ENCODE measurements around the gene ADAMTS1. TPM values are rescaled to one million over a fixed set of nuclear protein-coding genes. Genes with fewer than 3 reads are reported as not detected.
A peak's percentile ranks its signal among the peaks of the same experiment; 100 is the strongest.

The ADAMTS1 gene
- total and polyA plus RNA-seq, 8 donors, result 4.4 to 32.1 (median 13.6) TPM

DNA sequence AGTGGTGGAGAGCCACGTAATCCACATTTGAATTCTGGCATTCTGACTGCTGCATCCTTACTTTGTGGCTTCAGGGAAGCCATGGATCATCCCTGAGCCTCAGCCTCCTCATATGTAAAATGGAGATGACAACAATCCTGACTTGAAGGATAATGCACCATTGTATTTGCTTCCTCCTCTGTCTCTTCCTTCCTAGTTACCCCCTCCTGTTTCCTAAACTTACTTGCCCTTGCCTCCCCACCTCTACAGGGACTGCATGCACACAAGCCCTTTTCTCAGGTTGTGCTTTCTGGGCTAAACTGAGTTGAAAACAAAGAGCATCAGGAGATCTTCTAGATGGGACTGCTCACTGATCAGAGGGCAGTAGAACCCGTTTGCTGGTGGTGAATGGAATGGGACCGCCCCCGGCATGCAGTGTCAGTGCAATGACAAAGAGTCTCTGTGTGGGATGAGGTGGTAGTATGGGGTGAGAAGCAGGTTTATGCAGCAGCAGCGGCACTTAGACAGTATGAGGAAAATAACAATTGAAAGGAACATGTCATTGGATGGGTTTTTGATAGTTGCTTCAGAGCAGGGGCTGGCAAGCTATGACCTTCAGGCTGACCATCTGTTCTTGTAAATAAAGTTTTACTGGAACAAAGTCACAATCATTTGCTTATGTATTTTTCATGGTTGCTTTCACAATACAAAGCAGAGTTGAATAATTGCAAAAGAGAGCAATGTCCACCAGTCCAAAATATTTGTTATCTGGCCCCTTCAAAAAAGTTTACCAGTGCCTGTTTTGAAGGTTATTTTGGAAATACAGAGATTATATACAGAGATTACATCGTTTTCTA, 6.1 kb upstream of the ADAMTS1 start:
- Histone ChIP-seq H3K4me3 (no peak overlapping the region), H3K4me1 (peaks cover 0 to 10% (median 0%) of the 10 kb centered on the region in 3 donors), H3K27ac (no peak overlapping the region), H3K27me3 (no peaks in the 10 kb centered on the region), H3K9me3 (no peaks in the 10 kb centered on the region), H3K36me3 (no peaks in the 10 kb centered on the region)
- DNase-seq, result no peak
- no peak for TF ChIP-seq CTCF (IDR thresholded peaks at IDR 0.05)
- FAIRE-seq, result no peak
- ATAC-seq, result no peak
- 67 to 74% methylated on average over 6 of the region's 6 CpGs for WGBS, 2 donors
- intact Hi-C loops (cut with DNase I), result loop anchor here (5.0 to 10.0 kb wide), 6 partner anchors 703 to 1893 kb away; no protein-coding TSS in a partner anchor

DNA sequence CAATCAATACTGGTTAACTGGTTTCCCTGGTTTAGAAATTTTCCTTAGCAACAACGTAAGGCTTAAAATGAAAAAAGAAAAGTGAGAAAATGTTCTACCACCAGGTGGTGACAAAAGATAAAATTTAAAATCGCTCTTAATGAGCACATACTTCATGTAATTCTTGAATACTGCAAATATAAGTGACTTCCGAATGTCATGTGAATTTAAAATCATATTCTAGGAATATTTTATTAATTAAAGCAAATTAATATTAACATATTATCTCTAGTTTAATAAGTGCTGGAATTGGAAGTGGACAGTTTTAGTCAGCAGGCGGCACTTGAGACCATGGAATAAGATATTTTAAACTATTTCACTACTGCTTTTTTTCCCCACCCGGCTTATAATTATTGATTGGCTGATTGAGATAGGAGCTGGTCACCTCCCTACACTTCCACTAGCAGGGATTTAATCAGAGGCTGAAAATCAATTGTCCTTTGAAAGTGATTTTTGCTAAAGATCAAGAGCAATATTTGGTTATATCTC, 5.0 kb upstream of the ADAMTS1 start:
- peak; percentile 5 to 67 (median 50) for TF ChIP-seq CTCF (IDR thresholded peaks at IDR 0.05)
- ATAC-seq (peak in 1 of 4 donors; percentile 36), DNase-seq (no peak), FAIRE-seq (peak; percentile 98)
- Histone ChIP-seq H3K27me3 (no peaks in the 10 kb centered on the region), H3K4me1 (peaks cover 0 to 10% (median 0%) of the 10 kb centered on the region in 3 donors), H3K27ac (no peak overlapping the region), H3K36me3 (no peaks in the 10 kb centered on the region), H3K4me3 (no peak overlapping the region), H3K9me3 (no peaks in the 10 kb centered on the region)
- intact Hi-C loops (cut with DNase I), result loop anchor here (5.0 to 10.0 kb wide), 6 partner anchors 705 to 1895 kb away; no protein-coding TSS in a partner anchor
- WGBS, 2 donors, result 12 to 13% methylated on average over 5 of the region's 5 CpGs

DNA sequence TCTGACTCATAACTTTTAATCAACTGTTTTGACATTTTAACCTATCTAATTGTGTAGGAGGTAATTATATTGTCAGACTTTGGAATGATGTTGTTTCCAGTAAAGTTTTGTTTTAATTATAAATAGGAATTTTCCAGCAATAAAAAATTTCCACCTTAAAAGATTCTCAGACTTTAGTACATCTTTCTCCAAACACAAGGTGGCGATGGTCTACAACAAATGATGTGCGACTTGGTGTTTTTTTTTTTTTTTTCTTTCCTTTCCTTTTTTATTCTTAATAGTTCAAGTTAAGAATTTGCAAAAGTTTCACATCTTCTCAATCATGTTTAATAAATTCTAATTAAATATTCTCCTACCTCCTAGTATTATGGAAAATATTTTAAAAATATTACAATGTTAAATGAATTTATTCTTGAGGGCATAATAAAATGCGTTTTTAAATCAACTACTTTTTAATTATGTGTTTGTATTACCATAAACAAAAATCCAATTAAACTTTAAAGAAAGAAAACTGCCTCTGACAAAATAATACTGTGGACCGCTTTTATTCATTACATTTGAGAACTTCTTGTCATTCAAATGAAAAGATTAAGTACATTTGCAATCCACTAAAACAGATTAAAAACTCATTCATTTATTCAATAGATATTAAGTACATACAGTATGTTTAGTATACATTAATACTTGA, 4.4 kb upstream of the ADAMTS1 start:
- Histone ChIP-seq H3K36me3 (no peaks in the 10 kb centered on the region), H3K9me3 (no peaks in the 10 kb centered on the region), H3K27ac (no peak overlapping the region), H3K27me3 (no peaks in the 10 kb centered on the region), H3K4me3 (no peak overlapping the region), H3K4me1 (peaks cover 0 to 10% (median 0%) of the 10 kb centered on the region in 3 donors)
- 6 to 7% methylated on average over 4 of the region's 4 CpGs for WGBS, 2 donors
- TF ChIP-seq CTCF (IDR thresholded peaks at IDR 0.05), result peak in 3 of 4 donors; percentile 20 to 40 (median 24)
- ATAC-seq (peak in 2 of 4 donors; percentile 26 to 29), FAIRE-seq (no peak), DNase-seq (no peak)
- intact Hi-C loops (cut with DNase I), result loop anchor here (5.0 to 10.0 kb wide), 6 partner anchors 705 to 1895 kb away; no protein-coding TSS in a partner anchor

- peaks cover 0 to 10% (median 3%) of the 10 kb centered on the region in 3 donors for H3K4me1 ChIP-seq
- H3K27ac ChIP-seq, result no peak overlapping the region
- no peak overlapping the region for H3K4me3 ChIP-seq
- H3K27me3 ChIP-seq, result no peaks in the 10 kb centered on the region
- ATAC-seq, result no peak
- TF ChIP-seq CTCF (IDR thresholded peaks at IDR 0.05), result no peak
- no peaks in the 10 kb centered on the region for H3K9me3 ChIP-seq
- intact Hi-C loops (cut with DNase I), result no loop called here
- 43 to 52% methylated on average over 2 of the region's 2 CpGs for WGBS, 2 donors
- no peaks in the 10 kb centered on the region for H3K36me3 ChIP-seq
- no peak for FAIRE-seq
- DNase-seq, result no peak
Measured at GRCh38 chr21:26847921-26848320, 2.7 kb upstream of the ADAMTS1 start.
